ENCODE measurements around the gene LACTBL1.
A peak's percentile ranks its signal among the peaks of the same experiment; 100 is the strongest.

Gene LACTBL1

DNA sequence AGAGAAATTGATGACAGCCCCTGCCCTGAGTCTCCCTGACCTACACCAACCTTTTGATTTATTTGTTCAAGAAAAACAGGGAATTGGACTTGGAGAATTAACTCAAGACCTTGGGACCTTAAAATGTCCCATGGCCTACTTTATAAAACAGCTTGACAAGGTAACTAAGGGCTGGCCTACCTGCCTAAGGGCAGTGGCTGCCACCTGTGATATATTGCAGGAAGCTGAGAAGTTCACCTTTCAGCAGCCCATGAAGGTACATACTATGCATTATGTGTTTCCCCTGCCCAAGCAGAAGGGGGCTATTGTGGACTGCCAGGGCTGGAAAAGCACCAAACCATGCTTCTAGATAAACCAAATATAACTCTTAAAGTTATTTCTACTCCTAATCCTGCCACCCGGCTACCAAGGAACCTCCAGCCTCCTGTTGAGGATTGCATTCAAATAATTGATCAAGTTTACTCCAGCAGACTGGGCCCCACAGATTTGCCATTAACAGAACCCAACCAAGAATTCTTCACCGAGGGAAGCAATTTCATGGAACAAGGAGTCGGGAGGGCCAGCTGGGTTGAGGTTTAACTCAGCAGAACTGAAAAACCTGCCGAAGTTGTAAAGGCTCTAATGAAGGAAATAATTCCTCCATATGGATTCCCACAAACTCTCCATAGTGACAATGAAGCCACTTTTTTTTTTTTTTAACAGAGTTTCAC is 28.2 kb downstream of the LACTBL1 start:
- in situ Hi-C loops (cut with HindIII; ENCODE audit: low pct_unique_long_range_greater_than_20kb, low sequenced_read_pairs) = no loop called here
- DNase-seq (ENCODE audit: low read depth in 1 of 2, low spot score in 1 of 2) = no peak
- no peak for TF ChIP-seq JUND (IDR thresholded peaks at IDR 0.05; ENCODE audit: low read depth)

DNA sequence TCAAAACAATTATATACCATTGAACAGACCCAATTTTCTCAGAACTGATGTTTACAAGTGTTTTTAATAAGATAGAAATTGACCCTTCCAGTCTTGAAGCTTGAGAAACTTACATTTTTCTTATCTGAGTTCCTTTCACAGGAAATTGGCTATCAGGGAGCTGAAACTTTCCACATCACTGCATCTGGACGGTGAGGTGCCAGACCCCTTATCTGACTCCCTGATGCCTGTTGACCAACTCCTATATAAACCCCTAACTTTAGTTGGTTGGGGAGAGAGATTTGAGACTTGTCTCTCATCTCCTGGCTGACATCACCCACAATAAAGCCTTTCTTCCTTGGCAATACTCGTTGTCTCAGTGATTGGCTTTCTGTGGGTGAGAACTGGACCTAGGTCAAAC is 31.4 kb downstream of the LACTBL1 start:
- in situ Hi-C loops (cut with HindIII; ENCODE audit: low pct_unique_long_range_greater_than_20kb, low sequenced_read_pairs) = no loop called here
- TF ChIP-seq JUND (IDR thresholded peaks at IDR 0.05; ENCODE audit: low read depth) = no peak

DNA sequence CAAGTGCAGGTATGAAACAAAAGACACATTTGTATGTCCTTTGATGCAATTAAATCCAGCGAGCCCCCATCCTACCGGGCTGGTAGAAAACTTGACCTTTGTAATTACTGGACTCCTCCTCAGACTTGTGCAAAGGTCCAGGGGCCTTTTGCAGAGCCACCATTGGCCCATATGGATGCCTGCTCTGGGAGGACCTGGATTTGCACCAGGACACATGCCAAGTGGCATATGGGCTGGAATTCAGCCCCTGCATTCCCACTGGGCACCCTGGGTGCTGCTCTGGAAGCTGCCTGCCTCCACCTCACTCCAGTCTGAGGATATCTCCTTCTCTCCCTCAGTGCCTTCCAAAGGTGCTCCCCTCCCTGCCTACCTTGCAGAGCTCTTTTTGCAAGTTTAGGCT is 36.0 kb downstream of the LACTBL1 start:
- TF ChIP-seq JUND (IDR thresholded peaks at IDR 0.05; ENCODE audit: low read depth) = no peak
- no peak for DNase-seq (ENCODE audit: low read depth in 1 of 2, low spot score in 1 of 2)
- in situ Hi-C loops (cut with HindIII; ENCODE audit: low pct_unique_long_range_greater_than_20kb, low sequenced_read_pairs) = no loop called here

More for the DNA sequence above, 31.4 kb downstream of the LACTBL1 start:
- no peak for DNase-seq (ENCODE audit: low read depth in 1 of 2, low spot score in 1 of 2)

DNA sequence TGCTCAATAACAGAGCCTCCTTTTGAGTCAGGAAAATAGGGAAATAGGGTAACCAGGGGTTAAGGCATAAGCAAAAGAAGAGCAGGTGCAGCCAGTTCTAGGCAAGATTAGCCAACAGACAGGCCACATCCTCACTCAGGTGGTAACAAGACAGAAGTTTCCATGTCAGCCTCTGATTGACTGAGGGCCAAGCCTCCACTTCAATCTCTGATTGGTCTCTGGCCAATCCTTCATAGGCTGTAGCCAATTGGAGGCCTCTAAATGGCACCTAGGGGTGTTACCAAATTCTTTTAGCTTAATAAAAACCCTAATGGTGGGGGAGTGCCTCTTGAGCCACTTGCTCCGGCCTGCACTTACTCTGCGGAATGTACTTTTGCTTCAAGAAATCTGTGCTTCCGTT is 37.2 kb downstream of the LACTBL1 start:
- DNase-seq (ENCODE audit: low read depth in 1 of 2, low spot score in 1 of 2) = no peak
- in situ Hi-C loops (cut with HindIII; ENCODE audit: low pct_unique_long_range_greater_than_20kb, low sequenced_read_pairs) = no loop called here
- no peak for TF ChIP-seq JUND (IDR thresholded peaks at IDR 0.05; ENCODE audit: low read depth)

DNA sequence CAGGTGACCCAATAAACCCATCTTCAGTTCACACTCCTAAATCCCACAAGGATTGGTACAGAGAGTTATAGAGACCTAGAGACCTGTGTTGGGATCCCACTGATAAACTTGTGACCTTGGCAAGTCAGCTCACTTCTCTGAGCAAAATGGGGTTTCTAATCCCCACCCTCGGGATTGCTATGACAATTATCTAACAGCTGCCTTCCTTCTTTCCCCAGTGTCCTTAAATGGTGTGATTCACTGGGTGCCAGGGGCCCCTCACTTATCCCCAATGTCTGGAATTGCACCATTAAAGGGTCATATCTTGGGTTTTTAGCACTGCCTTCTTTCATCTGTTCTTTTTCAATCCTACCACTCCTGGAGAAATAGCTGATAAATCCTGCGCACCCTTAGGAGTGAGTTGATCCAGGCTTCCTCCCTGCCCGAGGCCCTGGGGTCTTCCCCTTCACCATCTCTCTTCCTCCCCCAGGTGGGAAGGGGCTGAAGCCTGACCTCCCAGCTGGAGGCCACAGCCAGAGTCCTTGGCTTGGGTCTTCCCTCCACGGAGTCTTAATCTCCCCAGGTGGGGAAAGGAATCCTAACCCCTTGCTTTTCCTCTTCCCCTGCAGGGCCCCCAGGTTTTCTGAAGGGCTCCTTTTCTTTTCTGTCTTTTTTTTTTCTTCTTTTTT is 39.7 kb downstream of the LACTBL1 start:
- DNase-seq (ENCODE audit: low read depth in 1 of 2, low spot score in 1 of 2) = no peak
- in situ Hi-C loops (cut with HindIII; ENCODE audit: low pct_unique_long_range_greater_than_20kb, low sequenced_read_pairs) = no loop called here
- TF ChIP-seq JUND (IDR thresholded peaks at IDR 0.05; ENCODE audit: low read depth) = no peak

DNA sequence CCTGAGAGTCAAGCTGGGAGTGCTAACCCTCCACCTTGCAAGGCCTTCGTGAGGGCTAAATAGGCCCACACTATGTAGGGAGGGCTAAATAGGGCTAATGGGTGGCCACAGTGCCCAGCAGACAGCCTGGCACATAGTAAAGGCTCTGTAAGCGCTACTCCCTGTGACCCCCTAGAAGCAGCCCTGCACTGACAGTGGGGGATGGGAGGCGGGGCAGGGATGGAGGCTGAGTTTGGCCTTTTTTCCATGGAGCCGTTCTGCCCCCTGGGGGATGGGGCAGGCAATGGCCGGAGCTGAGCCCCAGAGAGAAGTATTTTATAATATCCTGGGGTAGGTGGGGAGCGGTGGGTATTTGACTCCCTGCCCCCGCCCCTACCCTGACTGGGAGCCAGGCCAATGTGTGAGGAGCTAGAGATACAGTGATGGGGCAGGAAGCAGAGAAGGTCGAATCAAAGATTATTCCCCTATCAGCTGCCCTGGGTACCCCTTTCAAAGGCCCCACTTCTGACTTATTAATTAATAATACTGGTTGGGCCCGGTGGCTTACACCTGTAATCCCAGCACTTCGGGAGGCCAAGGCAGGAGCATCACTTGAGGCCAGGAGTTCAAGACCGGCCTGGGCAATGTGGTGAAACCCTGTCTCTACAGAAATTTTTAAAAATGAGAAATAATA is 42.3 kb downstream of the LACTBL1 start:
- in situ Hi-C loops (cut with HindIII; ENCODE audit: low pct_unique_long_range_greater_than_20kb, low sequenced_read_pairs) = no loop called here
- no peak for TF ChIP-seq JUND (IDR thresholded peaks at IDR 0.05; ENCODE audit: low read depth)
- peak; percentile 55 to 73 for DNase-seq (ENCODE audit: low read depth in 1 of 2, low spot score in 1 of 2)

DNA sequence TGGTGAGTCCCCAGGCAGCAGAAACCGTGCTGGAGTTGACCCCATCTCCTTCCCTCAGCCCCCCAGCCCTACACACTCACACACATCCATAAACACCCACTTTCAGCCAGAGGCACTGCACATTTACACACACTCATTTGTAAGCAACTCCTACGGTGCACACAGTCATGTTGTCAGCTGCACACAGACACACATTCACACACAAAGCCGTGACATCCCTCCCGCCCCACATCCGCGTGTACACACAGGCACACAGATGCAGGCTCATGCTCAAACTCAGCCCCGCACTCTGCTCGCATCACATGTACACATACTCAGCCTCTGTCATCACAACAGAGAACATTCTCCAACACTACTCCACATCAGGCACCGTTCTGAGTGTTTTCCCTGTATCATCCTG is 47.6 kb downstream of the LACTBL1 start:
- TF ChIP-seq JUND (IDR thresholded peaks at IDR 0.05; ENCODE audit: low read depth) = no peak
- no peak for DNase-seq (ENCODE audit: low read depth in 1 of 2, low spot score in 1 of 2)
- in situ Hi-C loops (cut with HindIII; ENCODE audit: low pct_unique_long_range_greater_than_20kb, low sequenced_read_pairs) = no loop called here

DNA sequence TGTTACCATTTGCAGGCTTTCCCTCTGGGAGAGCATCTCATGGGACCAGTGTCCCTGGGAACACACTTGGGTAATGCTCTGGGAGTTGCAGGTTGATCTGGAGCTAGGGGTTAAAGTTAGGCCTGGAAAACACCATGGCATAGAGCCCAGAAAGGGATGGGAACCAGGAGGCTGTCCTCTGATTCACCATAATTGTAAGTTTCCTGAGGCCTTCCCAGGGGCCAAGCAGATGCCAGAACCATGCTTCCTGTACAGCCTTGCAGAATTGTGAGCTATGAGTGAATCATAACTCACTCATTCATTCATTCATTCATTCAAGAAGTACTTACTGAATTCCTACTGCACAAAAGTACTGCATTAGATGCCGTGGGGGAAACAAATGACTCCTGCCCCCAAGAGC is 50.0 kb downstream of the LACTBL1 start:
- DNase-seq (ENCODE audit: low read depth in 1 of 2, low spot score in 1 of 2) = no peak
- TF ChIP-seq JUND (IDR thresholded peaks at IDR 0.05; ENCODE audit: low read depth) = no peak
- in situ Hi-C loops (cut with HindIII; ENCODE audit: low pct_unique_long_range_greater_than_20kb, low sequenced_read_pairs) = no loop called here

DNA sequence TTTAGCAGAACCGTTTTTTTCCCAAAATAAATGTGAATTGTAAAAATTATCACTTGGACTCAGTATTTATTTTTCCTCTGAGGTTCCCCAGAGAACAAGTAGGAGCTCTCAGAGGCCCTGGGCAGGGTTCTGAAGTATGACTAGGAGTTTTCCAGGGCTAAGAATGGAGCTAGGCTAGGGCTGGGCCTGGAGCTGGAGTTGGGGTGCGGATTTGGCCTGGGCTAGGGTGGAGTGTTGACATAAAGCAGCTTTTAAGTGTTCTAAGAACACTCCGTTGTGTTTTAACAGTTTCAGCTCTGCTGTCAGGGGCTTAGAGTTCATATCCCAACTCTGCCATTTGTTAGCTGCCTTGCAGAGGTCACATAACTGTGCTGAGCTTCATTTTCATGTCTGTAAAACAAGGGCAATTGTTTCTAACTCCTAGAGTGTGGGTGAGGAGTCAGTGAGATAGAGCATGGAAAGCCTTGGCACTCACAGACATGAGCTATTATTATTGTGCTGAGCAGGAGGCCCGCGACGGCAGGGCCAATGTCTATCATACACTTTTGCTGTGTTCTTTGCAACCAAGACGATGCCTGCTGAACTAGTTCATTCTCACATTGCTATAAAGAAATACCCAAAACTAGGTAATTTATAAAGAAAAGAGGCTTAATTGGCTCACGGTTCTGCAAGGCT is 51.1 kb downstream of the LACTBL1 start:
- no peak for DNase-seq (ENCODE audit: low read depth in 1 of 2, low spot score in 1 of 2)
- in situ Hi-C loops (cut with HindIII; ENCODE audit: low pct_unique_long_range_greater_than_20kb, low sequenced_read_pairs) = no loop called here
- TF ChIP-seq JUND (IDR thresholded peaks at IDR 0.05; ENCODE audit: low read depth) = no peak

DNA sequence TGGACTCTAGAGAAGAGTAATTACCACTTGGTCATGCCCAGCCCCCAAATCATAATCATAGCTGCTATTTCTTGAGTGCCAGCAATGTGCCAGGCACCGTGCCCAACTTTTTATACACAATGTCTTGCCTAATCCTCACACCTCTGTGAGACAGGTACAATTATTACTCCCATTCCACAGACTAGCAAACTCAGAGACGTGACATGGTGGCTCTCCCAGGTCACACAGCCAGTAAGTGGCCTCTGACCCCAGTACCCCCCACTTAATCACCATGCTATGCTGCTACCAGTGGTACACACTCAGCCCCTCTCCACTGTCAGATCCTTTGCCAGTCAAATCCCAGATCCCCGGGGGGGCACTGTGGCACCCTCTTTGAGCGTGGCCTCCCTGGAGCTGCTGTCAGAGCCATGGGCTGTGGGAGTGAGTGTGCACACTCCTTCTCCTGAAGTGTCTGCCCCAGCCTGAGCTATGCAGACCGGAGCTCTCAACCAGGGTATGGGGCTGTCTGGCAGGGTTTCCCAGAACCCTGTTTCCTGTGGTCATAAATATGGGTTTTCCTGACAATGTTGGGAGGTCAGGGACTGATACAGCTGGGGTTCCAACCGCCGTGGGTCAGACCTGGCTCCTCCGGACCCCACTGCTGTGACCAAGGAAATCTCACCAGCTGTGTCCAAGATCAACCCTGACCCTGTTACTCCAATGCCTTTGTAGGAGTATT is 51.8 kb downstream of the LACTBL1 start:
- no peak for TF ChIP-seq JUND (IDR thresholded peaks at IDR 0.05; ENCODE audit: low read depth)
- DNase-seq (ENCODE audit: low read depth in 1 of 2, low spot score in 1 of 2) = no peak
- in situ Hi-C loops (cut with HindIII; ENCODE audit: low pct_unique_long_range_greater_than_20kb, low sequenced_read_pairs) = no loop called here

DNA sequence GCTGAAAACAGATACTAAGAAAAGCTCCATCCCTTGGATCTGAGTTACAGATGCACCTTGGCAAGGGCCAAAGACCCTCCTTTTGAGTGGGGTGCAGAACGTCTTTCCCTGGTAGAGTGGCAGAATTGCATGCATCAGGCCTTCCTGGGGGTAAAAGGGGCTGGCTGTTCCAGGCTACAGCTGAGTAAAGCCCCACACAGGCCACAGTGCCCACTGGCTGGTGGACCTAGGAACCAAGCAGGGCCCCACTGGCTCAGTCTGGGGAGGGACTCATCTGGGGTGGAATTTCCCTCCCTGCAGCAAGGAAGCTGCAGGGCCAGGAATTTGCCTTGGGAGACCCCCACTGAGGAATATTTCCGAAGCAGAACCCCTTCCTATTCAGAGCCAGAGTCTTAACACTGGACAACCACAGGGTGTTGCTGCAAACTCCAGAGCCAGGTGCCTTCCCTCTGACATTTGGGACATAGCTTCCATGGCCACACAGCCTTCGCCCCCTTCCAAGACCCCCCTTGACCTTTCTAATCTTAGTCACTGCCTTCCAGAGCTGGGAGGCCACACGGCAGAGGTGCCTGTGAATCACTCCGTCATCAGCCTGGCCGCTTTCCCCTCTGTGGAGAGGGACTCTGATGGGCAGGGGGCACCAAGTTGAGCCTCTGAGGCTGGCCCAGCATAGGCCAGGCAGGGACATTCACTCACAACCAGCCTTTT is 52.5 kb downstream of the LACTBL1 start:
- no peak for DNase-seq (ENCODE audit: low read depth in 1 of 2, low spot score in 1 of 2)
- TF ChIP-seq JUND (IDR thresholded peaks at IDR 0.05; ENCODE audit: low read depth) = no peak
- in situ Hi-C loops (cut with HindIII; ENCODE audit: low pct_unique_long_range_greater_than_20kb, low sequenced_read_pairs) = no loop called here

Data from T47D (cell line).